SKM-1 treated with dmso at 0.1 percent for 144 hours (cell line): Measurements from ENCODE around the gene CDIP1.

Experiments used
- DNase-seq: peaks from one replicate; lab custom pipeline; 2025; ENCODE audit not compliant: unreplicated experiment; lab: John Stamatoyannopoulos, UW

Gene CDIP1

DNA sequence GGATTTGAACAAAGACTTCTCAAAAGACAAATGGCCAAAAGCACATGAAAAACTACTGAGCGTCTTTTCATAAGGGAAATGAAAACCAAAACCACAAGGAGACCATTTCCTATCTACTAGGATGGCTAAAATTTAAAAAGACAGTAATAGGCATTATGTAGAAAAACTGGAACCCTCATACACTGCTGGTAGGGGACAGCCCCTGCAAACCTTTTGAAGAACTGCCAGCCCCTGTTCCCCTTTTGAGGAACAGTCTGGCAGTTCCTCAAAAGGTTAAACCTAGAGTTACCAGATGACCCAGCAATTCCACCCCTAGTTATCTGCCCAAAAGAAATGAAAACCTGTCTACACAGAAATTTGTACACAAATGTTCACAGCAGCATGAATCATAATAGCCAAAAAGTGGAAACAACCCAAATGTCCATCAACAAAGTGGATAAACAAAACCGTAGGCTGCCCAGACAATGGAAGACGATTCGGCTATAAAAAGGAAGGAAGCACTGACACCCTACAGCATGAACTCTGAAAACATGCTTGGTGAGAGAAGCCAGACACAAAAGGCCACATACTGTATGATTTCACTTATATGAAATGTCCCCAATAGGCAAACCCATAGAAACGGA is 22.9 kb downstream of the CDIP1 start:
- peak; percentile 78 for DNase-seq

DNA sequence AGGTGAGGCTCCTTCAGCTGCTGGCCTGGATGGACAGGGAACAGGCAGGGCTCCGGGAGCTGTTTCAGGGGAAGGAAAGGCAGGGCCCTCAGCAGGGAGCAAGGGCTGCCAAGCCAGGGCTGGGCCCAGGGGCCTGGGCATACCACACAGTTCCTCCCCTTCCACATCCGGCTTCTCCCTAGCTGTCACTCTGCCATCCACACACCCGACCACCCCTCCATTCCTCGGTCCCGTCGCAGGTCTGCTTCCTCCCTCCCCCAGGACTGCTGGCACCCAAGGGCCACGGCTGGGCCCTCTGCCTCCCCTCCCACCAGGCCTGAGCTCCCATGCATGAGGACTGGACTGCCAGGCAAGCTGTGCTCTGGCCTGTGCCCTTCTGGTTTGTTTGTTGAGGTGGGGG is 24.0 kb downstream of the CDIP1 start:
- DNase-seq = no peak

DNA sequence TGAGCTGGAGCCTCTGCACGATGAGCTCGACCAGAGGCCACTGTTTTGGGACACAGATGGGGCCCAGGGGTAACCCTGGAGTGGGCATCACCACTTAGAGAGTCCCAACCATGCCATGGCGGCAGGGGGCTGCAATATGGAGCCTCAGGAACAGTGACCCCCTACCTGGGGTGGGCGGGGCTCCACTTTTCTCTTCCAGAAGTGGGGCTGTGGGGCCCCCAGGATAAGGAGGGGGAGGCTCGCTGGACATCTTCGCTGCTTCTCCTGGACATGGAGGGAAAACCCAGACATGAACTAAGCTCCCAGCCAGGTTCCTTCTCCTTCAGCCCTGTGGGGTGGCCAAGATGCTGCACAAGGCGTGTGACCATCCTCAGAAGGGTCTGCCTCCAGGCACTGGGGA is 24.7 kb downstream of the CDIP1 start:
- no peak for DNase-seq

DNA sequence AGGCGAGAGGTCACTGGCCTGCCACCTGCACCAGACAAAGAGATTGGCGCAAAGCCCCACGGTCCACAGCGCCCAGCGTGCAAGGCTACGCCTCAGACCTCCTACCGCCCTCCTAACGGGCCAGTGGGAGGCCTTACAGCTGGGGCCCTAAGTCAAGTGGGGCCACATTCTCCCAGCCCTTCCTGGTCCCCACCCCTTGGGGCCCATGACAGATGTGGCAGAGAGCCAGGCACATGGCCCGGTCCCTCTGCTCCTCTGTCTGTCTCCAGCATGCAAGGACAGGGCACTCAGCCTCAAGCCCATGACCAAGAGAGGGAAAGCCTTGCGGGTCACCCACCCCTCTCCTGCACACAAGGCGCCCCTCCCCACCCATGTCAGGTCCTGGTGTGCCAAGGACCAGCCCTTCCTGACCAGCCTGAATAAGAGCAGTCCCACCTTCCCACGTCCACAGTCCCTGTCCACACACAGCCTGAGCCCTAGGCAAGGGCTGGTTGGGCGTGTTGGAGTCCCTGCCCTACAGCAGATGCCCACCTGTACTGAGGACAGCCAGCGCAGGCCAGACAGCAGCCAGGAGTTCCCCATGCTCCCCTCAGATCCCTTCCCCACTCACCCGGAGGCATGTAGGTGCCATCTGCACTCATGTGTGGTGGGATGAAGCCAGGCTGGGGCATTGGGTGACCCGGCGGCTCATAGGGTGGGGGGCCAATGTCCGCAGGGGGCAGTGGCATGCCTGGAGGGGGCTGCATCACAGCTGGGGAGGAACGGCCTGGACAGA is 25.3 kb downstream of the CDIP1 start:
- DNase-seq = no peak

DNA sequence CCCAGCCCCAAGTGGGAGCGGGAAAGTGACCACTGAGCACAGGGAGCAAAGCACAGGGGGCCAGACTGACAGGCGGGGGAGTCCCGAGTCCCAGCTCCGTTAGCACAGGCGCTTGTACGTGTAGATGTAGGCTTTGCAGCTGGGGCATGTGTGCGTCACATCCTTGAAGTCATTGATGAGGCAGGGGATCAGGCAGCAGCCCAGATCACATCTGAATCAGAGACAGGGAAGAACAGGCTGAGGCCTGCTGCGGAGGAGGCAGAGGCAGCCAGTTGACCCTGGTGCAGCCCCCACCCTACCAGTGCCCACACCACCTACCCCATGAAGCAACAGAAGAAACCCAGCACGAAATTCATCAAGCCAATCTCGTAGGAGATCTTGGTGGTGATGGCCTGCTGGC is 26.1 kb downstream of the CDIP1 start:
- no peak for DNase-seq

DNA sequence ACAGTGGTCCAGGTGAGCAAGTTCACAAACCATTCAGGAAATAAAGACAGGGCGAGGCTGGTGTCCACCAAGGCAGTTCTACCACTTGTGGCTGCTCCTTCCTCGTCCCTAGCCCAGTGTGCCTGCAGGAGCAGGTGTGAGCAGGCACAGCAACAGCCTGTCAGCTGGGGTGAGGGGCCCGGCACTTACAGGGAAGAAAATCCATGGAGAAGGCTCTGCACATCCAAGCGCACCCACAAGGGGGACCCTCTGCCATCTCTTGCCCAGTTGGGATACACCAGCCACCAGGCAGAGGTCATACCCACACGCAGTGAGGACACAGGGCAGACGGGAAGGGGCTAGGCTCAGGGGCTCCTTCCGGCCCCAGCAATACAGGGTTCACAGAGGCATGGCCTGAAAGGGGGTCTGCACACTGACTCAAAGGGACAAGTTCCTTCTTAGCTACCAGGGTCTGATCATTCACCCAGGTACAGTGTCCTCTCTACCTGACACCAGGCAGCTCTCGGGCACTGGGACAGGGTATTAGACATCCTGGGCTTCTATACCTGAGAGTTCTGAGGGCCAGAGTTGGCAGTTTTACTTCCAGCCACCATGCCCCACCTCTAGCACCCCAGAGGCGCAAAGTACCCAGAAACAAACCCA is 27.0 kb downstream of the CDIP1 start:
- DNase-seq = peak; percentile 17

DNA sequence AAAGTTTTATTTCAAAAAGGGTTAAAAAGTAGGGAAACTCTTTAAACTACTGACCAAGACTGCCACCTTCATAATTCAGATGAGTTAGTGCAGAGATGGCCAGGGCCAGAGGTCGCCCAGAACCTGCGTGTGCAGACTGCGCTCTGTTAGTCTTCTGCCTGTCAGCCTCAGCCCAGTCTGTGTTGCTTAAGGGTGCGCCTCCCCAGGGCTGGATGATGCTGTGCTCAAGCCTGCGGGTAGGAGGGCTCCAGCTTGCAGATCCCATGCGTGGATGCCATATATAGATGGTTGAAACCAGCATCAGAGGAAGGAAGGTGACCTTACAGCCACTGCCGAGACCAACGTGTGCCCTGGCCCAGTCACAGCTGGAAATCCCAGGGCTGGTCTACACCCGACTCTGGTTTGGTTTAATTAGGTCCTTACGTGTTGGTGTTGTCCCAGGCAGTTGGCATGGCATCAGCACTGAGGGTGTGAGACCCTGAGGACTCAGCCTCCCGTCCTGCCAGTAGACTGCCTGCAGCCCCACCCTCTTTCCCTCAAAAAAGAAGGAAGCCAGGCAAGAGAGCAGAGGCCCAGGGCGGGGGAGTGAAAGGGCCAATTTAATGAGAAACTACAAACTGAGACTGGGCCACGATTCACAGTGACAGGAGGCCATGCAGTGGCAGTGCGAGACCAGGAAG is 27.7 kb downstream of the CDIP1 start:
- no peak for DNase-seq

DNA sequence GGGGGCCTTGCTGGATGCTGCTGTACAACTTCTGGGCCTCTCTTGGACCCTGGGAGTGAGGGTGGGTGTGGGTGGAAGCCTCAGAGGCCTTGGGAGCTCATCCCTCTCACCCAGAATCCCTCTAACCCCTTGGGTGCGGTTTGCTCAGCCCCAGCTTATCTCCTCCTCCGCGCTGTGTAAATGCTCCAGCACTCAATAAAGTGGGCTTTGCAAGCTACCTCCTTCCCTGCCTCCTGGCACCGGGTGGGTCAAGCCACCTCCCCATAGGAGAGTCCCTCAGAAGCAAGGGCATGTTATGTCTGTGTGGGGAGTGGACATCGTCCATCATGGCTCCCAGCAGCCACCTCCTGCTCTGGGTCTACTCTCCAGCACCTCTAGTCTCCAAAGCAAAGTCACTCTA is 28.4 kb downstream of the CDIP1 start:
- no peak for DNase-seq

DNA sequence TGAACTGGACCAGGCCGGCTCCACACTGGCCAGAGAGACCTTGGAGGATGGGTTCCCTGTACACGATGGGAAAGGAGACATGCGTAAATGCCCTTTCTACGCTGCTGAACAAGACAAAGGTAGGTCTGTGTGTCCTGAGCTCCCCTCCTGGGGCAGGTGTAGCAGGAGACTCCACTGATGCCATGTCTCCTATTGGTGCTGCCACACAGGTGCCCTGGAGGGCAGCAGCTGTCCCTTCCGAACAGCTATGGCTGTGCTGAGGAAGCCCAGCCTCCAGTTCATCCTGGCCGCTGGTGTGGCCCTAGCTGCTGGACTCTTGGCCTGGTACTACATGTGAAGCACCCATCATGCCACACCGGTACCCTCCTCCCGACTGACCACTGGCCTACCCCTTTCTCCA is 29.2 kb downstream of the CDIP1 start:
- no peak for DNase-seq

DNA sequence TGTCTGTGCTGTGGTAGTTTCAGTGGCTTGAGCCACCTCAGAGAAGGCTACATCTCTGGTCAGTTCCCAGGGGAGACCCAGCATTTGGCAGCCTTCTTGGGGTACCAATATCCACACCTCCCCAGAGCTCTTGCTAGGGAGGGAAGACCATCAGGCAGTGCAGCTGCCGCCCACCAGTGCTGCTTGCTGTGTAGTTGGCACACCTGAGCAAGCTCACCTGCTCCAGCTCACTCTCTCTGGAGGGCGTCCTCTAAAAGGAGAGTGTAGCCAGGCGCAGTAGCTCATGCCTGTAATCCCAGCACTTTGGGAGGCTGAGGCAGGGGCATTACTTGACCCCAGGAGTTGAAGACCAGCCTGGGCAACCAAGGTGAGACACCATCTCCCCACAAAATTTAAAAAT is 29.8 kb downstream of the CDIP1 start:
- DNase-seq = no peak

DNA sequence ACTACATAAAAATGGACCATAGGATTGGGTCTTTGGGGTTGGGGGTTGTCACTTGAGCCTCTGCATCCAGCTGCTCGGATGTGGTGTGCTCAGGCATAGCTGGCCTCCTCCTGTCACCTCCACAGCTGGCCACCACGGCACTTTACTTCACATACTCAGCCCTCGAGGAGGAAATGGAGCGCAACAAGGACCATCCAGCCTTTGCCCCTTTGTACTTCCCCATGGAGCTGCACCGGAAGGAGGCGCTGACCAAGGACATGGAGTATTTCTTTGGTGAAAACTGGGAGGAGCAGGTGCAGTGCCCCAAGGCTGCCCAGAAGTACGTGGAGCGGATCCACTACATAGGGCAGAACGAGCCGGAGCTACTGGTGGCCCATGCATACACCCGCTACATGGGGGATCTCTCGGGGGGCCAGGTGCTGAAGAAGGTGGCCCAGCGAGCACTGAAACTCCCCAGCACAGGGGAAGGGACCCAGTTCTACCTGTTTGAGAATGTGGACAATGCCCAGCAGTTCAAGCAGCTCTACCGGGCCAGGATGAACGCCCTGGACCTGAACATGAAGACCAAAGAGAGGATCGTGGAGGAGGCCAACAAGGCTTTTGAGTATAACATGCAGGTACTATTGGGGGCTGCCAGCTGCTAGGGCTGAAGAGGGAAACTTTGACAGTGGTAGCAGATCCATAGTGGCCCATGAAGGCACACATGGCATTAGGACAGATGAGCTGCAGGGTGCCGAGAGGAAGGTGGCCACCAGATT is 30.8 kb downstream of the CDIP1 start:
- DNase-seq = no peak

DNA sequence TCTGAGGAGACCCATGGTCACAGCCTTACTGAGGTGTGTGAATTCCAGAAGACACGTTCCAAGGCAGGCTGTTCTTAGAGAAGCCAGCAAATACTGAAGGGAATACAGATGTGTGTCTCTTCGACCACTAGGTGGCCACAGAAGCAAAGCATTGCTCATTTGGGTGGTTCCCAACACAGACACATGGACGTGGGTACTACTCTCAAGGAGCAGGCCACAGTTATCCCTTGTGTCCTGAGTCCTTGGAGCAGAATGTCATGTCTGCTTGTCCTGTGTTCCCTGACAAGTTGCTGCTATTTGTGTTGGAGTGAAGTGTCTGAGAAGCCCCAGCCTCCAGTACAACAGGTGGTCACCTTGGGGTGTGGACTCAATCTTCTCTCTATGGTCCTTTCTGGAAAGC is 32.1 kb downstream of the CDIP1 start:
- DNase-seq = peak; percentile 83

DNA sequence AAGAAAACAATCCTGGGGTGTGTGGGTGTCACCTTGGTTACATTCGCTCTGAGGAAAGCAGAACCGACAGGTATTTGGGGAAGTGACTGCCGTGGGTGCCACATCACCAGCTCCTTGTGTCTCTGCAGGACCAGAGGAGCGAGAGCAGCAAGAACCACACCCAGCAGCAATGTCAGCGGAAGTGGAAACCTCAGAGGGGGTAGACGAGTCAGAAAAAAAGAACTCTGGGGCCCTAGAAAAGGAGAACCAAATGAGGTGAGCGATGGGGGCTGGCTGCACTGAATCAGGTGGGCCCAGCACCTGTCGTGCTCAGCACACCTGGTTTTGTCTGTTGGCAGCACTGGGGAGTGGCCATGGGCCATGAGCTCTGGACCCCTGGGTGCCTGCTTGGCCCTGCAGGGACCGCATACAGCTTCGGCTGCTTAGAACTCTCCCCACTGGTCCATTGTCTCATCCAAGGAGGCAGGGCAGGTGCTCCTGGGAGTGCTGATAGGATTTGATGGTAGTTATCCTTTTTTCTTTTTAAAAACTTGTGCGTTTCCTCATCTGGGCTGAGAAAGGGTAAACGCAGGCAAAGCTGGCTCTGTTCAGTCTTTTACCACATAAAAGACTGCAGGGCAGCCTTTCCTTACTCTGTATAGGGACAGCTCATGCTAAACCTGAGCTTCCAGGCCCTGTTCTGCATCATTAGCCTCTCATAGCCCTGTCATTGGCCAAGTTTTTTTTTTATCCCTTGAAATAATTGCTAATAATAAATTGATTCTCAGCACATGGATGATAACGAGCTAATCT is 33.0 kb downstream of the CDIP1 start:
- peak; percentile 95 for DNase-seq

DNA sequence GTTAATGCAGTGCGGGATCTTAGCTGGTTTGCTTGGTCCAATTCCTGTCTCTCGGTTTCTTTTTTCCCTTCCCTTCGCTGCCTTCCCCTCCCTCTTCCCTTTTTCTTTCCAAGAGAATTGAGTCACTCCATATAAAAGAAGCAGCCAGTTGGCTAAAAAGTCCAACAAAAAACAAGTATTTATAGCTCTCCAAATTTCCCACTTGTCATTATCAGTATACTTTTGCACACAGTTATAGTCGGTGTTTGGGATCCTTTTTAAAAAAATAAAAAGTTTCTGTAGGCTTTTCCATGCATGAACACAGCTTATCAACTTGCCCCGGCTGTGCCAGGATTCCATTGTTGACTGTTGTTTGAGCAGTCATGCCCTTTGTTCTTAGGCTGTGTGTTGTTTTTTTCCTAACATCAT is 37.5 kb downstream of the CDIP1 start:
- DNase-seq = no peak

DNA sequence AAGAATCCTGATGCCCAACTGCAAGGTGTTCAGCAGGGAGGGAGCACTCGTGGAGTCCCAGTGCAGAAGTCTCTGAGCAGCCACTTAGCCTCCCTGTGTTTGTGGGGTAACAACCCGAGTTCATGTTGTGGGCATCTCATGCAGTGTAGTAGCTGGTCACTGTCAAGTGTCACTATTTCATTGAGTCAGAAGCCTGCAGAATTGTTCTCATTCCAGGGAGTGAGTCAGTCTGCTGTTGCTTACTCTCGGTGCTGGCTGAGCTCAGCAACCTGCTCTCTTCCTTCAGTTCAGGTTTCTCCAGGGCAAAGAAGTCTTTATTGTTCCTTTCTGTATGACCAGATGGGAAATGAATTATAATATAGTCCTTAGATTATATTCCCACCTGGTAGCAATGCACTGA is 38.3 kb downstream of the CDIP1 start:
- no peak for DNase-seq

DNA sequence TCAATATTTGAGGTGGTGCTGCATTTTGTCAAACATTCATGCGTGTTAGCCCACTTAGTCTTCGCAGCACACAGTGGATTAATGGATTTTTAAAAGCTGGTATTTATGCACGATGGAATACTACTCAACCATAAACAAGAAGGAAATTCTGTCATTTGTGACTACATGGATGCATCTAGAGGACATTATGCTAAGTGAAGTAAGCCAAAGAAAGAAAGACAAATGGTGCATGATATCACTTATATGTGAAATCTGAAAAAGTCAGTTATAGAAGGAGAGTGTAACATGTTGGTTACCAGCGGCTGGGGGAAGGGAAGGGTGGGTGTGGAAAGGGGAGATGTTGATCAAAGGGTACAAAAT is 39.4 kb downstream of the CDIP1 start:
- DNase-seq = no peak

DNA sequence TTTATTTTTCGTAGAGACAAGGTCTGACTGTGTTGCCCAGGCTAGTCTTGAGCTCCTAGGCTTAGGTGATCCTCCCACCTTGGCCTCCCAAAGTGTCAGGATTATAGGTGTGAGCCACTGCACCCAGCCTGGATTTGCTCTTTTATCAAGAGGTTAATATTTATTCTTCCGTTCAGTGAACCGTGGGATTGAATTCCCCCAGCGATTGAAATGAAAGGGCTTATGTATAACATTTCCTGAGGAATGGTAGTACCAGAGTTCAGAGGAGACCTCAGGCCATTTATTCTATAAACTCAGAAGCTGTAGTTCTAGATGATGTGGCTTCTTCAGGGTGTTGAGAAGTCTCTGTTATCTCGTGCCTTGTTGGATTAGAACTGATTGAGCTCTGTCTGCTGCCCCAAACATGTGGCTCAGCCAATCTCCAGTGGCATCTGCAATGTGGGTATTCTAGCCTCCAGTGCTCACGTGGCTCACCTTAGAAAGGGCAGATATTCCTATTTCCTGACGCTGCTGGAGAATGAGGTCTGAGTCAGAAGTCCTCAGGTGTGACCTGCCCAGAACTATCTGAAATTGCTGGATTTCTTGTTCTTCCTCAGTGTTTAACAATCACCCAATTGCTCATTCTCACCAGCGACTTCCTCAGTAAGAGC is 39.9 kb downstream of the CDIP1 start:
- DNase-seq = no peak

DNA sequence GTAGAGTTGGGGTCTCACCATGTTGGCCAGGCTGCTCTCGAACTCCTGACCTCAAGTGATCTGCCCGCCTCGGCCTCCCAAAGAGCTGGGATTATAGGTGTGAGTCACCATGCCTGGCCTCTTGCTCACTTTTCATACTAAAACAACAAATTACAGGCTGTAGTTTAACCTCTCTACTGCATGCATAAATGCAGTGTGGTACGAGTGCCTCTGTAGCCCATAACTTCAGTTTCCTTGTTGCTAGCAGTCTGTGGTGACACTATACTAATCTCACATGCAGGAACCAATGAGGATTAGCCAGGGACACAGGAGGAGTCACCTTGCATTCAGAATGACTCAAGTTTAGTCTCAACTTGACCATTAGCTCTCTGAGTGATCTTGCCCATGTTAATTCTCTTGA is 42.3 kb downstream of the CDIP1 start:
- no peak for DNase-seq

DNA sequence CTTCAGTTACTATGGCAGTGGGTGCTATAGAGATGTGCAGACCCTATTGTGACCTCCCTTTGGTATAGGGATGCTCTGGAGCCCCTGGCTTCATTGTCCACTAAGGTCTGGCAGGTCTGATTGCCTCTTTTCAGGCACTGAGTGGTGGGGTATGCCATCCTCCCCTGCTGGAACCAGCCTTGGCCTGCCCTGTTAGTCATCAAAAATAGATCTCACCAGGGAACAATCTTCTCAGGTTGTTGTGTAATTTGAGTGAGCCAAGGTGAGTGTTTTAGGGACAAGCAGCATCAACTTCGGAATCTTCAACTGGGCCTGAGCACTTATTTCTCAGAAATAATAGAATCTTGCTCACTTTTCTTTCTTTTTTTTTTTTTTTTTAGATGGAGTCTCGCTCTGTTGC is 42.8 kb downstream of the CDIP1 start:
- no peak for DNase-seq
